SU-DHL-6 (cell line): ENCODE results near the gene LRGUK.

Experiments used
- H2AFZ ChIP-seq: fragments of 200-600 bp; sonication (generic); 2 replicates; pipeline ENCODE4 v1.6.1; 2014; ENCODE audit warnings: low read depth, mild to moderate bottlenecking, moderate library complexity, mixed read lengths, antibody characterized with exemption, low read length; ENCODE audit not compliant: severe bottlenecking
- H3F3A ChIP-seq: fragments of 200-600 bp; shearing (Covaris generic); 2 replicates; pipeline ENCODE4 v1.6.0; 2016; ENCODE audit warnings: antibody characterized with exemption, mild to moderate bottlenecking; ENCODE audit not compliant: insufficient read depth
- H3K27ac ChIP-seq: fragments of 200-600 bp; sonication (generic); 2 replicates; pipeline ENCODE4 v1.5.1; 2016; ENCODE audit warnings: low read depth, mild to moderate bottlenecking, low read length, moderate library complexity, mixed read lengths
- H3K27me3 ChIP-seq: fragments of 200-600 bp; sonication (generic), shearing (Covaris generic); 2 replicates; pipeline ENCODE4 v1.6.0; 2014; ENCODE audit warnings: mild to moderate bottlenecking, low read length
- H3K36me3 ChIP-seq: fragments of 200-600 bp; sonication (generic); 2 replicates; pipeline ENCODE4 v1.6.1; 2014; ENCODE audit warnings: mild to moderate bottlenecking, low read length, mixed read lengths
- H3K4me2 ChIP-seq: fragments of 300-600, 200-600 bp; shearing (Covaris generic), sonication (generic); 2 replicates; pipeline ENCODE4 v1.6.0; 2014; ENCODE audit warnings: low read length, low read depth, mild to moderate bottlenecking; ENCODE audit not compliant: poor library complexity, severe bottlenecking
- H3K4me3 ChIP-seq: fragments of 200-600 bp; sonication (generic); 2 replicates; pipeline ENCODE4 v1.5.1; 2014; ENCODE audit warnings: antibody characterized with exemption, low read length, mild to moderate bottlenecking, mixed read lengths; ENCODE audit not compliant: insufficient read depth, poor library complexity, severe bottlenecking
- H3K79me2 ChIP-seq: fragments of 200-600 bp; sonication (generic); 2 replicates; pipeline ENCODE4 v1.6.1; 2014; ENCODE audit warnings: mild to moderate bottlenecking, low read length, moderate library complexity; ENCODE audit not compliant: insufficient read depth
- H3K9ac ChIP-seq: fragments of 200-600 bp; sonication (generic); 2 replicates; pipeline ENCODE4 v1.7.0; 2014; ENCODE audit warnings: mild to moderate bottlenecking, low read length
- H3K9me2 ChIP-seq: fragments of 200-600 bp; sonication (generic); replicated peaks from 2 replicates; pipeline ENCODE4 v1.6.1; 2014; ENCODE audit warnings: low read length; ENCODE audit not compliant: insufficient read depth
- H3K9me3 ChIP-seq: fragments of 200-600 bp; sonication (generic); 2 replicates; pipeline ENCODE4 v1.6.1; 2014; ENCODE audit warnings: low read length, mixed read lengths; ENCODE audit not compliant: insufficient read depth
- H4K20me1 ChIP-seq: fragments of 200-600 bp; sonication (generic); 2 replicates; pipeline ENCODE4 v1.6.1; 2014; ENCODE audit warnings: low read depth, mild to moderate bottlenecking, antibody characterized with exemption, low read length, moderate library complexity, mixed read lengths
- EZH2phosphoT487 ChIP-seq: fragments of 200-600 bp; sonication (generic), shearing (Covaris generic); conservative IDR thresholded peaks from 2 replicates; pipeline ENCODE4 v1.6.1; 2018; ENCODE audit warnings: mild to moderate bottlenecking, antibody characterized with exemption, low read length, moderate library complexity, mixed read lengths
- TF ChIP-seq, protein P1 (sequence below): fragments of 200-600 bp; sonication (generic); IDR thresholded peaks from one replicate; pipeline ENCODE4 v1.5.1; 2017; ENCODE audit warnings: antibody characterized with exemption, mild to moderate bottlenecking, low read length, moderate library complexity; ENCODE audit not compliant: insufficient read depth, poor library complexity, severe bottlenecking

Gene LRGUK

GRCh38 chr7:134201569-134202261 lies 74.6 kb downstream of the LRGUK start:
- H3K9ac ChIP-seq: no peak overlapping the region
- no peaks in the 10 kb centered on the region for H3K9me3 ChIP-seq
- no peaks in the 10 kb centered on the region for H3K9me2 ChIP-seq
- H4K20me1 ChIP-seq: no peaks in the 10 kb centered on the region
- no peak overlapping the region for H3K4me3 ChIP-seq
- no peak overlapping the region for H3K27ac ChIP-seq
- H3K27me3 ChIP-seq: no peaks in the 10 kb centered on the region
- no peaks in the 10 kb centered on the region for H3K79me2 ChIP-seq
- no peaks in the 10 kb centered on the region for H3K36me3 ChIP-seq
- TF ChIP-seq EZH2phosphoT487: no peak
- TF ChIP-seq, protein P1, sequence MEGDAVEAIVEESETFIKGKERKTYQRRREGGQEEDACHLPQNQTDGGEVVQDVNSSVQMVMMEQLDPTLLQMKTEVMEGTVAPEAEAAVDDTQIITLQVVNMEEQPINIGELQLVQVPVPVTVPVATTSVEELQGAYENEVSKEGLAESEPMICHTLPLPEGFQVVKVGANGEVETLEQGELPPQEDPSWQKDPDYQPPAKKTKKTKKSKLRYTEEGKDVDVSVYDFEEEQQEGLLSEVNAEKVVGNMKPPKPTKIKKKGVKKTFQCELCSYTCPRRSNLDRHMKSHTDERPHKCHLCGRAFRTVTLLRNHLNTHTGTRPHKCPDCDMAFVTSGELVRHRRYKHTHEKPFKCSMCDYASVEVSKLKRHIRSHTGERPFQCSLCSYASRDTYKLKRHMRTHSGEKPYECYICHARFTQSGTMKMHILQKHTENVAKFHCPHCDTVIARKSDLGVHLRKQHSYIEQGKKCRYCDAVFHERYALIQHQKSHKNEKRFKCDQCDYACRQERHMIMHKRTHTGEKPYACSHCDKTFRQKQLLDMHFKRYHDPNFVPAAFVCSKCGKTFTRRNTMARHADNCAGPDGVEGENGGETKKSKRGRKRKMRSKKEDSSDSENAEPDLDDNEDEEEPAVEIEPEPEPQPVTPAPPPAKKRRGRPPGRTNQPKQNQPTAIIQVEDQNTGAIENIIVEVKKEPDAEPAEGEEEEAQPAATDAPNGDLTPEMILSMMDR: no peak
- no peaks in the 10 kb centered on the region for H3F3A ChIP-seq
- no peak overlapping the region for H2AFZ ChIP-seq
- no peak overlapping the region for H3K4me2 ChIP-seq

DNA sequence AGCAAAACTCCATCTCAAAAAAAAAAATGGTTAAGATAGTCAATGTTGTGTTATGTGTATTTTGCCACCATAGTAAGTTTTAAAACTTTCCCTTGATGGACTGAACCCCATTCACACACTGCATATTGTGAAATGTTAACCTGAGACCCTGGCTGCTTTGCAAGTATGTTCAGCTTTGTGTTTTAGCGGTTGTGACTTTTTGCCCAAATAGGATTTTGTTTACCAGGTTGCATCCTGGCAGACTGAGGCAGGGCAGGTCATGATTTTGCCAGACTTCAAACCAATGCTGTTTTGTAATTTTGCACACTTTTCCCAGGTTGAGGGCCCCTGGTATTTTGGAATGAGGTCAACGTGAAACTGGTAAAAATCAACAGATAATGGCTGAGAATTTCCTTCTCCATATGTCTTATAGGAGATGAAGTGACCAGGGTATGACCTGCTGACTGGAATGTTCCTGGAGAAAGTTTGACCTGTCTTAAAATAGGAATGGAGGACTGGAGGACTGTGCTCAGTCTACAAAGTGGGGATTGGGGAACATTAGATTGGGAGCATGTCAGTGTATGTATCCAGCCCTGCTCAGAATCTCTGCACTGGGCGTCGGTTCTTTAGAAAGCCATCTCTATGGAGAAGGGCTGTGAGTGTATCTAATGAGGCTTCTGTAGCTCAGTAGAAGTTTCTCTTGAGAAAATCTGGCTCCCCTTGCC lies 76.2 kb downstream of the LRGUK start:
- no peak overlapping the region for H3K9ac ChIP-seq
- H3F3A ChIP-seq: no peaks in the 10 kb centered on the region
- no peak overlapping the region for H3K27ac ChIP-seq
- no peak overlapping the region for H3K4me2 ChIP-seq
- no peaks in the 10 kb centered on the region for H4K20me1 ChIP-seq
- H3K9me3 ChIP-seq: no peaks in the 10 kb centered on the region
- no peak overlapping the region for H2AFZ ChIP-seq
- H3K9me2 ChIP-seq: no peaks in the 10 kb centered on the region
- TF ChIP-seq EZH2phosphoT487: no peak
- TF ChIP-seq, protein P1: no peak
- H3K79me2 ChIP-seq: no peaks in the 10 kb centered on the region
- H3K4me3 ChIP-seq: no peak overlapping the region
- H3K27me3 ChIP-seq: no peaks in the 10 kb centered on the region
- no peaks in the 10 kb centered on the region for H3K36me3 ChIP-seq

DNA sequence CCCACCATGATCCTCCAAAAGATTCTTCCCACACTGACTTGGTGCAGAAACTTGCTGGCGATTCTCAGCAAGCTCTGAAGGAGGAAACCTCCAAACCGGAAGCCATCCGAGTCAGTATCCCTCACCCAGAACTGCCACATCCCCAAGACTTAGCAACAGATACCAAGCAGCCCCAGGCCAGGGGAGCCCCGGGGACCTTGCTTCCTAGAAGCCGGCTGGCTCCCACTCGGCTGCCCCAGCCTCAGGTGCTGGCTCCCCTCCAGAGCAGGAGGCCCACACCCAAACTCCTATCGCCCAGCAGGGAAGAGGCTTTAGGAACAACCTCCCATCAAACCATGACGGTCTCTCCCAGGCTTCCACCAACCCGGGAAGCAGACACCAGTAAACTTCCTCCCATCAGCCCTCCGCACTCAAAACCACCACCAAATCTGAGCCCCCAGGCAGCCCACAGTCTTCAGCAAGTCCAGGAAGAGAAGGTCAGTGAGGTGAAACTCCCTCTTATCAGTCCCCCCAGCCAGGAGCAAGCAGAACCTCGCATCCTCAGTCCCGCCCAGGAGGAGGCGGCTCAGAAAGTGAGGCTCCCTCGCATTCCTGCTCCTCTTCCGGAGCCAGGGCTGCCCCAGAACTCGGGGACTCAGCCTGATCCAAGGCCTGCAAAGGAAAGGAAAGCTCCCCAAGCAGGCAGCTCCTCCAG lies 82.3 kb downstream of the LRGUK start:
- no peak overlapping the region for H3K4me2 ChIP-seq
- H3K9me2 ChIP-seq: no peaks in the 10 kb centered on the region
- no peaks in the 10 kb centered on the region for H3K36me3 ChIP-seq
- H3K27me3 ChIP-seq: no peaks in the 10 kb centered on the region
- H3K9ac ChIP-seq: no peak overlapping the region
- TF ChIP-seq EZH2phosphoT487: no peak
- TF ChIP-seq, protein P1: no peak
- no peaks in the 10 kb centered on the region for H3F3A ChIP-seq
- H2AFZ ChIP-seq: no peak overlapping the region
- no peaks in the 10 kb centered on the region for H4K20me1 ChIP-seq
- H3K79me2 ChIP-seq: no peaks in the 10 kb centered on the region
- H3K9me3 ChIP-seq: no peaks in the 10 kb centered on the region
- no peak overlapping the region for H3K4me3 ChIP-seq
- H3K27ac ChIP-seq: no peak overlapping the region
